Measurements from ENCODE around the gene SH3PXD2B. TPM values are rescaled to one million over a fixed set of nuclear protein-coding genes. Genes with fewer than 3 reads are reported as not detected.

SH3PXD2B gene
- polyA plus RNA-seq, 3 donors, result 0.19 to 0.77 (median 0.31) TPM

GRCh38 chr5:172403817-172404216 lies 50.5 kb downstream of the SH3PXD2B start:
- TF ChIP-seq CTCF (IDR thresholded peaks at IDR 0.05), result no peak
- Mint-ChIP-seq H3K36me3 (no peaks in the 10 kb centered on the region), H3K27me3 (ENCODE audit: low read depth in 3 of 3) (peaks cover 25 to 30% (median 27%) of the 10 kb centered on the region in 3 donors), H3K9me3 (peaks cover 0 to 12% (median 4%) of the 10 kb centered on the region in 7 donors), H3K4me3 (no peak overlapping the region), H3K4me1 (peaks cover under 1% of the 10 kb centered on the region), H3K27ac (no peak overlapping the region)
- Histone ChIP-seq H3K4me2 (replicated peaks; ENCODE audit: extremely low read depth, low read length, poor library complexity, severe bottlenecking) (no peak overlapping the region), H4K20me1 (ENCODE audit: insufficient read depth, low read length) (no peaks in the 10 kb centered on the region), H3K9ac (ENCODE audit: insufficient read depth, low read length, poor library complexity, severe bottlenecking) (no peak overlapping the region), H3K79me2 (ENCODE audit: insufficient read depth, low read length) (no peaks in the 10 kb centered on the region), H3K9me3 (replicated peaks in 1 of 2; ENCODE audit: control insufficient read depth in 1 of 2, insufficient read depth in 1 of 2, low read length in 2 of 2) (peaks cover 0 to 2% of the 10 kb centered on the region in 2 donors), H3K4me1 (ENCODE audit: control insufficient read depth in 1 of 2, insufficient read depth in 2 of 2, low read length in 2 of 2) (peaks cover under 1% of the 10 kb centered on the region in 2 donors), H3K4me3 (replicated peaks in 1 of 3; ENCODE audit: low read depth in 2 of 3, low read length in 3 of 3) (no peak overlapping the region), H2AFZ (ENCODE audit: insufficient read depth, low read depth, low read length, poor library complexity, severe bottlenecking) (no peak overlapping the region), H3K27me3 (ENCODE audit: control insufficient read depth in 2 of 2, insufficient read depth in 2 of 2, low read length in 2 of 2) (peaks cover 0 to 10% of the 10 kb centered on the region in 2 donors), H3K36me3 (replicated peaks in 1 of 2; ENCODE audit: control insufficient read depth in 1 of 2, insufficient read depth in 2 of 2, low read length in 2 of 2) (no peaks in the 10 kb centered on the region), H3K27ac (ENCODE audit: low read depth in 1 of 2, low read length in 2 of 2) (no peak overlapping the region)
- no peak for DNase-seq
- intact Hi-C loops (cut with micrococcal nuclease), result no loop called here
- WGBS (ENCODE audit: insufficient coverage), result 95% methylated on average over 4 of the region's 7 CpGs

DNA sequence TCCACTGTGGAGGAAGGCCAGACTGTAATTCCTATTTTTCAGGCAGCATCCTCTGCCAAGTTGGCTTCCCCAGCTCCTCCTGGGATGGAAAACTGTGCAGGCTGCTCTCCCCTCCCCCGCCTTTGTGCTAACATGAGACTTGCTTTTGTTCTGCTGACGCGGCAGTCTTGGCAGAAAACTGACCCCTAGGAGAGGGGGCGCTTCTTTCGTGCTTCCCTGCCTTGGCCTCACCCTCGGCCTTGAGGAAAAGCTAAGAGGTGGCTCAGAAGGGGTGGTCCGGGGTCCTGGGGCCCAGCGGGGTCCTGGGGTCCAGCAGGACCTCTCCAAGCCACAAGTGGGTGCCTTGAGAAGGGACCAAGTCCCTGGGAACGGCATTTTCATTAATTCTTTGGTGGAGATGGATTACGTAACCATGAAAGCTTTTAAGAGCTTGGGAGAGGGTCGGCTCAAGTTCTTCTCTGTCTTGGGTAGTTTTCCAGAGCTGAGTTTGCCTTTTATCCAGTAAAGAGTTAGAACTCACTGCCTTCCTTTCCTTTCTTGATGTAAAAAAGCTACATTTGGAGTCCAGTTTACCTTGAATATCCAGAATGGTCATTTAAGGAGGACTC lies 51.0 kb downstream of the SH3PXD2B start:
- 91% methylated on average over 8 of the region's 11 CpGs for WGBS (ENCODE audit: insufficient coverage)
- no peak overlapping the region for H3K4me3 ChIP-seq (replicated peaks in 1 of 3; ENCODE audit: low read depth in 2 of 3, low read length in 3 of 3)
- H3K4me1 Mint-ChIP-seq, result no peaks in the 10 kb centered on the region
- H3K36me3 Mint-ChIP-seq, result no peaks in the 10 kb centered on the region
- intact Hi-C loops (cut with micrococcal nuclease), result no loop called here
- no peaks in the 10 kb centered on the region for H3K79me2 ChIP-seq (ENCODE audit: insufficient read depth, low read length)
- no peaks in the 10 kb centered on the region for H3K4me1 ChIP-seq (ENCODE audit: control insufficient read depth in 1 of 2, insufficient read depth in 2 of 2, low read length in 2 of 2)
- no peaks in the 10 kb centered on the region for H4K20me1 ChIP-seq (ENCODE audit: insufficient read depth, low read length)
- TF ChIP-seq CTCF (IDR thresholded peaks at IDR 0.05), result no peak
- H3K9me3 Mint-ChIP-seq, result peaks cover 0 to 12% (median 4%) of the 10 kb centered on the region in 7 donors
- H3K4me3 Mint-ChIP-seq, result no peak overlapping the region
- H3K9ac ChIP-seq (ENCODE audit: insufficient read depth, low read length, poor library complexity, severe bottlenecking), result no peak overlapping the region
- H3K27me3 Mint-ChIP-seq (ENCODE audit: low read depth in 3 of 3), result peaks cover 25 to 30% (median 27%) of the 10 kb centered on the region in 3 donors
- peaks cover under 1 to 2% of the 10 kb centered on the region in 2 donors for H3K9me3 ChIP-seq (replicated peaks in 1 of 2; ENCODE audit: control insufficient read depth in 1 of 2, insufficient read depth in 1 of 2, low read length in 2 of 2)
- no peaks in the 10 kb centered on the region for H3K36me3 ChIP-seq (replicated peaks in 1 of 2; ENCODE audit: control insufficient read depth in 1 of 2, insufficient read depth in 2 of 2, low read length in 2 of 2)
- no peak for DNase-seq
- H3K27me3 ChIP-seq (ENCODE audit: control insufficient read depth in 2 of 2, insufficient read depth in 2 of 2, low read length in 2 of 2), result peaks cover 0 to 10% of the 10 kb centered on the region in 2 donors
- no peak overlapping the region for H3K27ac ChIP-seq (ENCODE audit: low read depth in 1 of 2, low read length in 2 of 2)
- no peak overlapping the region for H2AFZ ChIP-seq (ENCODE audit: insufficient read depth, low read depth, low read length, poor library complexity, severe bottlenecking)
- no peak overlapping the region for H3K27ac Mint-ChIP-seq
- no peak overlapping the region for H3K4me2 ChIP-seq (replicated peaks; ENCODE audit: extremely low read depth, low read length, poor library complexity, severe bottlenecking)

Measured in CD14-positive monocyte (primary cell).